Measurements from ENCODE around the gene DLGAP1.

The DLGAP1 gene

DNA sequence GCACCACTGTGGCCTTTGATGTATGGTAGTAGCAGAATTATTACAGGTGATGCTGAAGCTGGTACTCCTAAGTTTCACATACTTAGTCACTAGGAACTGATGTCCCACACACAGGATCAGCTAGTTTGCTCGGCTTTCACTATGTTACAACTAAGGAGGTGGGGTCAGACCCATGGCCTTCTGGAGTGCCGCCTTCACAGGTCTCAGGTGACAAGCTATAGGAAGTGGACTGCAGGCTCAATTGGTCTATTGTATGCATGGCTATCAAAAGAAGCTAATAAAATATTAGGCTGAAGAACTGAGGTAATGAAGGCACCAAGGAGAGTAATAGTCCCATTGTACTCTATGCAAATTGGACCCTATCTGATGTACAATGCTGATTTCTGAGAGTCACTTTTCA is 170.6 kb downstream of the DLGAP1 start:
- ChIA-PET CTCF (no interaction called here), POLR2A (no interaction called here)

DNA sequence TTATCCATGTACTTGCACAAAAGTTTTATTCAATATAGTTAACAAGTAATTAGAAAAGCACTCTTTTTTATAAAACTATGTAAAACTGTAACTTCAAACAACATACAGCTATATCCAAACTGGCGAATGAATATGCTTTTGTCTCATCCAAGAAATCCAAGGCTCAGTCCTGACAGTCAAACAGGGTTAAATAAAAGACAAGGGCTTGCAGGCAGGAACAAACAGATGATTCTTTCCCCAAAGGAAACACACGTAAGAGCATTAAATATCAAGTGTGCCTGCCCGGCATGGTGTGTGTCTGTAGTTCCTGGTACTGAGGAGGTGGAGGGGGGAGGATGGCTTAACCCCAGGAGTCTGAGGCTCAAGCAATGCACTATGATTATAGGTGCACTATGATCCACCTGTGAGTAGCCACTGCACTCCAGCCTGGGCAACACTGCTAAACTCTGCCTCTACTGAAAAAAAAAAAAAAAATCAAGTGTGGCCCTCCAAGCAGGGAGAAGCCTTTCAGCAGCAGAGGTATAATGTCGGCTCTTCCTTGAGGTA is 171.3 kb downstream of the DLGAP1 start:
- no peak for DNase-seq (ENCODE audit: extremely low spot score)
- POLR2A ChIA-PET, result no interaction called here
- CTCF ChIA-PET, result no interaction called here
- TF ChIP-seq FOXM1 (IDR thresholded peaks at IDR 0.05; ENCODE audit: borderline replicate concordance), result no peak
- TF ChIP-seq FOXK2 (IDR thresholded peaks at IDR 0.05), result no peak
- no peak for TF ChIP-seq HDGF (IDR thresholded peaks at IDR 0.05; ENCODE audit: borderline replicate concordance)
- no peak for TF ChIP-seq ZNF384 (IDR thresholded peaks at IDR 0.05)
- no peak for TF ChIP-seq ELF4 (IDR thresholded peaks at IDR 0.05)
- no peak for TF ChIP-seq FOXA1 (IDR thresholded peaks at IDR 0.05)
- no peak for TF ChIP-seq BHLHE40 (IDR thresholded peaks at IDR 0.05; ENCODE audit: borderline replicate concordance)
- no peak for TF ChIP-seq SUZ12 (IDR thresholded peaks at IDR 0.05)
- no peak for TF ChIP-seq LEF1 (IDR thresholded peaks at IDR 0.05; ENCODE audit: borderline replicate concordance)
- TF ChIP-seq, protein P1, sequence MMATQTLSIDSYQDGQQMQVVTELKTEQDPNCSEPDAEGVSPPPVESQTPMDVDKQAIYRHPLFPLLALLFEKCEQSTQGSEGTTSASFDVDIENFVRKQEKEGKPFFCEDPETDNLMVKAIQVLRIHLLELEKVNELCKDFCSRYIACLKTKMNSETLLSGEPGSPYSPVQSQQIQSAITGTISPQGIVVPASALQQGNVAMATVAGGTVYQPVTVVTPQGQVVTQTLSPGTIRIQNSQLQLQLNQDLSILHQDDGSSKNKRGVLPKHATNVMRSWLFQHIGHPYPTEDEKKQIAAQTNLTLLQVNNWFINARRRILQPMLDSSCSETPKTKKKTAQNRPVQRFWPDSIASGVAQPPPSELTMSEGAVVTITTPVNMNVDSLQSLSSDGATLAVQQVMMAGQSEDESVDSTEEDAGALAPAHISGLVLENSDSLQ (IDR thresholded peaks at IDR 0.05), result no peak
- no peak for TF ChIP-seq TARDBP (IDR thresholded peaks at IDR 0.05)
- no peak for TF ChIP-seq ARNT (IDR thresholded peaks at IDR 0.05)
- no peak for TF ChIP-seq L3MBTL2 (conservative IDR thresholded peaks at IDR 0.05)

More for the DNA sequence above, 170.6 kb downstream of the DLGAP1 start:
- TF ChIP-seq HDGF (IDR thresholded peaks at IDR 0.05; ENCODE audit: borderline replicate concordance) (no peak), ARNT (IDR thresholded peaks at IDR 0.05) (no peak), L3MBTL2 (conservative IDR thresholded peaks at IDR 0.05) (no peak), FOXA1 (IDR thresholded peaks at IDR 0.05) (no peak), ZNF384 (IDR thresholded peaks at IDR 0.05) (no peak), BHLHE40 (IDR thresholded peaks at IDR 0.05; ENCODE audit: borderline replicate concordance) (no peak), TARDBP (IDR thresholded peaks at IDR 0.05) (no peak)
- no peak for DNase-seq (ENCODE audit: extremely low spot score)

DNA sequence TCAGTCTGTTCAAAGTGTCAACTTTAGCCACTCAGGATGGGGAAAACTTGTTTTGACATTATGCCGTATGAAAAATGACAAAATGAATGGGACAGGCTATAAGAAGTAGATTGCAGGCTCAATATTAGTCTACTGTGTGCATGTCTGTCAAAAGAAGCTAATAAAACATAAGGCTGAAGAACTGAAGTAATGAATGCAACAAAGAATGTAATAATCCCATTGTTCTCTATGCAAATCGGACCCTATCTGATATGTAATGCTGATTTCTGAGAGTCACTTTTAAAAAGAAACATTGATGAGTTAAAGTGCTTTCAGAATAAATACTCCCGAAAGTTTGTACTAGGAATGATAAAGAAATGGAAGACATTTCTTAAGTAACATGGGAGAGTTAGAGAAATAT is 172.2 kb downstream of the DLGAP1 start:
- POLR2A ChIA-PET, result no interaction called here
- no peak for TF ChIP-seq TARDBP (IDR thresholded peaks at IDR 0.05)
- TF ChIP-seq, protein P1 (IDR thresholded peaks at IDR 0.05), result no peak
- no peak for TF ChIP-seq ELF4 (IDR thresholded peaks at IDR 0.05)
- no peak for TF ChIP-seq FOXK2 (IDR thresholded peaks at IDR 0.05)
- no peak for TF ChIP-seq LEF1 (IDR thresholded peaks at IDR 0.05; ENCODE audit: borderline replicate concordance)
- no peak for TF ChIP-seq SP1 (IDR thresholded peaks at IDR 0.05)
- TF ChIP-seq FOXA1 (IDR thresholded peaks at IDR 0.05), result no peak
- CTCF ChIA-PET, result no interaction called here
- DNase-seq (ENCODE audit: extremely low spot score), result no peak

DNA sequence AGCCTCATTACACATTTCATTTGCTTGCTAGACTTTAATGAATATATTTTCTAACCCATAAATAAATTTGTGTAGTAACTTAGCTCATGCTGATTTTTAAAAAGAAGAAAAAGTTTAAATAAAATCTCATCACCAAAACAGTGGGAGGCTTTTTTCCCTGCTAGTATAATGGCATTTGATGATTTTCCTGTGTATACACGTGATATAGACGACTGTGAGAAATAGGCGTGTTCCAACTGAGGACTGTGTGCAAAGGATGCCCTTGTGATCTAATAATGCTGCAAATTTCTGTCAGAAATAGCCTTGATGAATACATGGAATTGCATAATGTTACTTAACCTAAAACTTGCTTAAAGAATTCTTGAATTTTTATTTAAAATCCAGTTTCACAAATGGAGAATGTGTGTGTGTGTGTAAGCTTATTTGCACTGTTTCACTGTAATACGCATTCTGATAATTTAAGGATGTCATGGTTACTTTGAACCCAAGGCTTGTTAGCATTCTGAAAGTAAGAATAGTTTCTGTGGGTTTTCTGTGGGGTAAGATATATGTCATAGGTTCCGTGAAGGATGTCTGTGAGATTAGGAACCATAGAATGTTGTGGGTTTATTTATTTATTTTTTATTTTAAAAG is 178.0 kb downstream of the DLGAP1 start:
- DNase-seq (ENCODE audit: extremely low spot score), result no peak
- TF ChIP-seq ARNT (IDR thresholded peaks at IDR 0.05), result no peak
- no peak for TF ChIP-seq CTBP1 (IDR thresholded peaks at IDR 0.05; ENCODE audit: borderline replicate concordance)
- no peak for TF ChIP-seq L3MBTL2 (conservative IDR thresholded peaks at IDR 0.05)
- no peak for TF ChIP-seq FOXM1 (IDR thresholded peaks at IDR 0.05; ENCODE audit: borderline replicate concordance)
- no peak for TF ChIP-seq LEF1 (IDR thresholded peaks at IDR 0.05; ENCODE audit: borderline replicate concordance)
- no peak for TF ChIP-seq FOXA1 (IDR thresholded peaks at IDR 0.05)
- TF ChIP-seq SUZ12 (IDR thresholded peaks at IDR 0.05), result no peak
- no peak for TF ChIP-seq NFRKB (IDR thresholded peaks at IDR 0.05)
- TF ChIP-seq, protein P1 (IDR thresholded peaks at IDR 0.05), result no peak
- TF ChIP-seq HDGF (IDR thresholded peaks at IDR 0.05; ENCODE audit: borderline replicate concordance), result no peak
- TF ChIP-seq BHLHE40 (IDR thresholded peaks at IDR 0.05; ENCODE audit: borderline replicate concordance), result no peak
- TF ChIP-seq SP1 (IDR thresholded peaks at IDR 0.05), result no peak
- no peak for TF ChIP-seq ELF4 (IDR thresholded peaks at IDR 0.05)
- ChIA-PET POLR2A (no interaction called here), CTCF (no interaction called here)

DNA sequence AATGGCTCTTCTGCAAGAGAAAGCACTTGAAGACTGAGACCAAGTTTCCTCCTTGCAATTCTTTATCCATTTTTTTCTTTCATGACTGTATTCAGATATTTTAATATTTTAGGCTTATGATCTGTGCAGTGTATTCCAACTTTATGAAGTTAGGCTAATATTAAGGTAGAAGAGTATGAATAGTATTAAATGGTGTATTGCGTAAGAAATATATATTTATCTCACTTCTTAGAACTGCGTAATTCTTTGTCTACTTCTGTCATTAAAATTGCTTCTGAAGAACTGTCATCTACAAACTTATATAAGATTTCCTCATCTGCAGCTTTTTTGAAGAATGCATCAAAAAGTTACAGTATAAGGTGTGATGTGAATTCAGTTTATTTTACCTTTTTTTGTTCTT is 183.2 kb downstream of the DLGAP1 start:
- DNase-seq (ENCODE audit: extremely low spot score), result no peak
- ChIA-PET POLR2A (no interaction called here), CTCF (no interaction called here)
- TF ChIP-seq FOXM1 (IDR thresholded peaks at IDR 0.05; ENCODE audit: borderline replicate concordance), result no peak
- no peak for TF ChIP-seq CTBP1 (IDR thresholded peaks at IDR 0.05; ENCODE audit: borderline replicate concordance)
- no peak for TF ChIP-seq L3MBTL2 (conservative IDR thresholded peaks at IDR 0.05)
- TF ChIP-seq, protein P1 (IDR thresholded peaks at IDR 0.05), result no peak
- TF ChIP-seq ARNT (IDR thresholded peaks at IDR 0.05), result no peak
- no peak for TF ChIP-seq NFRKB (IDR thresholded peaks at IDR 0.05)
- TF ChIP-seq FOXA1 (IDR thresholded peaks at IDR 0.05), result no peak
- no peak for TF ChIP-seq HDGF (IDR thresholded peaks at IDR 0.05; ENCODE audit: borderline replicate concordance)
- TF ChIP-seq SP1 (IDR thresholded peaks at IDR 0.05), result no peak
- no peak for TF ChIP-seq FOXK2 (IDR thresholded peaks at IDR 0.05)
- no peak for TF ChIP-seq BHLHE40 (IDR thresholded peaks at IDR 0.05; ENCODE audit: borderline replicate concordance)
- no peak for TF ChIP-seq SUZ12 (IDR thresholded peaks at IDR 0.05)
- TF ChIP-seq TARDBP (IDR thresholded peaks at IDR 0.05), result no peak
- no peak for TF ChIP-seq ELF4 (IDR thresholded peaks at IDR 0.05)
- TF ChIP-seq LEF1 (IDR thresholded peaks at IDR 0.05; ENCODE audit: borderline replicate concordance), result no peak
- no peak for TF ChIP-seq ZNF384 (IDR thresholded peaks at IDR 0.05)
